HG03103 (cell line): ENCODE data around the gene A1BG.
"Not testable (repeated sequence)": the region's sequence is repeated elsewhere in the genome, so short reads cannot be mapped to it uniquely, and the experiment has no call there.

Experiments
- ATAC-seq: cut with Tn5 transposase; IDR thresholded peaks from one replicate; pipeline ENCODE4 v1.9.1; 2021; ENCODE audit warnings: low read depth; ENCODE audit not compliant: unreplicated experiment

The A1BG gene

DNA sequence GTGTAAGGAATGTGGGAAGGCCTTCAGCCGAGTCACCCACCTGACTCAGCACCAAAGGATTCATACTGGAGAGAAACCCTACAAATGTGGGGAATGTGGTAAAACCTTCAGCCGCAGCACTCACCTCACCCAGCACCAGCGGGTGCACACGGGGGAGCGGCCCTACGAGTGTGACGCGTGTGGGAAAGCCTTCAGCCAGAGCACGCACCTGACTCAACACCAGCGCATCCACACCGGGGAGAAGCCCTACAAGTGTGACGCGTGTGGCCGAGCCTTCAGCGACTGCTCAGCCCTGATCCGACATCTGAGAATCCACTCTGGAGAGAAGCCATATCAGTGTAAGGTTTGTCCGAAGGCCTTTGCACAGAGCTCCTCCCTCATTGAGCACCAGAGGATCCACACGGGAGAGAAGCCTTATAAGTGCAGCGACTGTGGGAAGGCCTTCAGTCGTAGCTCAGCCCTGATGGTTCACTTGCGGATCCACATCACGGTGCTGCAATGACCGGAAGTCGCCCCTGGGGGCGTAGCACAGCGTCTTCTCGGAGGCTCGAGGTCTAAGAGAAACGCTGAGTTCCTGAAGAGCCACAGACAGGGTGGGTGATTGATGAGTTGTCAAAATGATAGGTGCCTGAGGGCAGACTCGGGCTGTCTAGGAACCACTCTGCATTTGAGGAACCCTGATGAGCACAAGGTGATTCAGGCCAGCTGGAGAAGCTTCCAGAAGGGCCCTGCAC lies 14.3 kb downstream of the A1BG start:
- no peak for ATAC-seq

DNA sequence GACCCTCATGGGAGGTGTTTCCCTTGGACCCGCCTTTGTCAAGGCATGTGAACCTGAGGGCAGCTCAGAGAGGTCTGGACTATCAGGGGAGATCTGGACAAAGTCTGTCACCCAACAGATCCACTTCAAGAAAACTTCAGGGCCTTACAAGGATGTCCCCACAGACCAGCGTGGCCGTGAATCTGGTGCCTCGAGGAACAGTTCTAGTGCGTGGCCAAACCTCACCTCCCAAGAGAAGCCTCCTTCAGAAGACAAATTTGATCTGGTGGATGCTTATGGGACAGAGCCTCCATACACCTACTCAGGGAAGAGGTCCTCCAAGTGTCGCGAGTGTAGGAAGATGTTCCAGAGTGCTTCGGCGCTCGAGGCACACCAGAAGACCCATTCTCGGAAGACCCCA lies 15.0 kb downstream of the A1BG start:
- ATAC-seq = no peak

DNA sequence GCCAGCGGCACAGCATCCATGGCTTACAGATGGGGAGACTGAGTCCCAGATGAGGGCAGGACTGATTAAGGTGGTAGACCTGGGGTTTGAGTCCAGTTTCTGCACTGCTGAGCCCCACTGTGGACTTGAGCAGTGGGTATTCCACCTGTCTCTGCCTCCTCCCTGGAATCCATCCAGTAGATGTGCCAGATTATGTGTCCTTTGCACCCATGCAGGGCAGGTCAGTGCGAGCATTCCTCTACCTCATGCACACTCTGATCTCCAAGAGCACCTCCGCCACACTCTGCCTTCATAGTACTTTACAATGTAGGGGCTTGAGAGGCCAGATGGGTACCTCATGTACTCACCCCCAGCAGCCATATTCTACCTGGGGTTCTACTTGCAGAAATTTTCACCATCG lies 16.5 kb downstream of the A1BG start:
- no peak for ATAC-seq

DNA sequence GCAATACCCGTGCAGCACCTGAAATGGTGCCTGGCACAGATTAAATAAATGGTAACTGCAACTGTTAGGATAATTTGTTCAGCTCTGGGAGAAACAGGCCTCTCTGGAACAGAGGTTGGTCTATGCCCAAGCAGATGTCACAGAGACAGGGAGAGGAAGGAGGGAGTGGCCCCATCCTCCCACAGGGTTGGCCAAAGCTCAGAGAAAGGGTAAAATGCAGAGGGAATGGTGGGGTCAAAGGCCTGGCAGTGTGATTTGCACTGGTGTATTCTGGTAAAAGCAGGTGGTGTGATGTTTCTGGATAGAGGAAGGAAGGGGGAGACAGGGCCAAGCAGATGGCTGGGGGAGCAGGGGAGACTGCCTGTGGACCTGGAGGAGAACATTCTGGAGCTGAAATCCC lies 17.1 kb downstream of the A1BG start:
- ATAC-seq = no peak

DNA sequence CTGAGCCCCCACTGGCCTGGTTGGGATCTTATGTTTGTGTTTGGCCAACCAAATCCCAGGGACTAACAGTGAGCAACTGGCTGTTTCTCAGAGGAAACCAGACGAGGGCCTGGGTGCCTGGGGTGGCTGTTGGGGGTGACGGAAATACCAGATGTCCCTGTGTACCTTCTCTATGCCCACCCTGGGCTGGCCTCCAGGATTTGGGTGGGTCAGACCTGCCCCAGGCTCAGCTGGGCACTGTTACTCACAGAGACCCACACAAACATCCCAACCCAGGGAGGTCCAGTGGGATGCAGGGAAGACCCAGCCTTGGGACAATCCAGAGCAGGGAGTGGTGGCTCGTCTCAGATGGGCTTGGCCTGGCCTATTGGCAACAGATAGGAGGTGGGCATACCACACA lies 17.7 kb downstream of the A1BG start:
- ATAC-seq = no peak

DNA sequence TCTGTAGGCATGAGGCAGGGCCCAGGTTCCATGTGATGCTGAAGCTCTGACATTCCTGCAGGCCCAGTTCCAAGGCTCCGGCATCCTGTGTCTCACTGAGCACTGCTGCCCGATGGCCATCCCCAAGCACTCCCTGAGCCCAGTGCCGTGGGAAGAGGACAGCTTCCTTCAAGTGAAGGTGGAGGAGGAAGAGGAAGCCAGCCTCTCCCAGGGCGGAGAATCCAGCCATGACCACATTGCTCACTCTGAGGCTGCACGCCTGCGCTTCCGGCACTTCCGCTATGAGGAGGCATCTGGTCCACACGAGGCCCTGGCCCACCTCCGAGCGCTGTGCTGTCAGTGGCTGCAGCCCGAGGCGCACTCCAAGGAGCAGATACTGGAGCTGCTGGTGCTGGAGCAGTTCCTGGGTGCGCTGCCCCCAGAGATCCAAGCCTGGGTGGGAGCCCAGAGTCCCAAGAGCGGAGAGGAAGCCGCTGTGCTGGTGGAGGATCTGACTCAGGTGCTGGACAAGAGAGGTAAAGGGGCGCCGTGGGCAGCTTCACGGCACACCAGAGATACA lies 18.5 kb downstream of the A1BG start:
- ATAC-seq = no peak

DNA sequence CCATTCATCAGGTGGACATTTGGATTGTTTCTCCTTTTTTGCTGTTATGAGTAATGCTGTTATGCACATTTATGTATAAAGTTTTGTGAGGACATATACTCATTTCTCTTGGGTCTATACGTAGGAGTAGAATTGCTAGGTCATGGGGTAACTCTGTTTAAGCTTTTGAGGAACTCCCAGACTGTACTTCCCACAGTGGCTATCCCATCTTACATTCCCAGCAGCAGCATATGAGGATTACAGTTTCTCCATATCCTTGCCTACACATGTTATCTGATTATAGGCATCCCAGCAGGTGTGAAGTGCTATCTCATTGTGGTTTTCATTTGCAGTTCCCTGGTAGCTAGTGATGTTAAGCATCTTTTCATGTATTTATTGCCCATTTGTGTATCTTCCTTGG lies 20.6 kb downstream of the A1BG start:
- ATAC-seq = no peak

DNA sequence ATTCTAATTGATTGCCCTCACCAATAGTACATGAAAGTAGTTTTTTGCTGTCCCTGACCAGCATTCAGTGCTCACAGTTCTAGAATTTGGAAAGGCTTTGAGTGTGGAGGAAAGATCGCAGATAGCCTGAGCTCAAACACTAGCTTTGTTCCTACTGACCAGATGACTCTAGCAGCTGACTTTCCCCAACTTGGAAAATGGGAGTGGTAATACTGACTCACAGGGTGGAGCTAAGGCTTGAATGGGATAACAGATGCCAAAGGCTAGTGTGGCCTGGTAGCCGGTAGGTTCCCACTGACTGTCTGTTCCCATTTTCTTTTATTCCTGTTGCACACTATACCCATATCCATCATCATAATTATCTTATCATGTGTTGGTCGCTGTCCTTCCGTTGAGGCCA lies 22.8 kb downstream of the A1BG start:
- ATAC-seq = no peak

DNA sequence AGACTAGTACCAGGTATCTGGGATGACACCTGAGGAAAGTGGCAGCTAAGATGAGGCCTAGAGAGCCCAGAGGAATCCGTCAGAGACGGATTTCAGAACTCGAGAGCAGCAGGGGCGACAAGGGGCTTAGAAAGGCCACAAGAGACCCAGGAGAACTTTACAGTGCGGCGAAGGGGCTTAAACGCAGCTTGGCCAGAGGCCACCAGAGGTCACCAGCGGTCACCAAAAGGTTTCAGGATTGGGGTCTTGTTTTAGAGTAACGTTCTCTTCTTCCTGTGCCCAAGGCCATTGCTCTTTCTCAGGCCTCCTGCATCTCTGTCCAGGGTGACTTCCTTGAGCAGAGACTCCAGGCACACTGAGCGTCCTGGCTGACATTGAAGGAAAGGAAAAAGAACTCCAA lies 24.3 kb downstream of the A1BG start:
- no peak for ATAC-seq

DNA sequence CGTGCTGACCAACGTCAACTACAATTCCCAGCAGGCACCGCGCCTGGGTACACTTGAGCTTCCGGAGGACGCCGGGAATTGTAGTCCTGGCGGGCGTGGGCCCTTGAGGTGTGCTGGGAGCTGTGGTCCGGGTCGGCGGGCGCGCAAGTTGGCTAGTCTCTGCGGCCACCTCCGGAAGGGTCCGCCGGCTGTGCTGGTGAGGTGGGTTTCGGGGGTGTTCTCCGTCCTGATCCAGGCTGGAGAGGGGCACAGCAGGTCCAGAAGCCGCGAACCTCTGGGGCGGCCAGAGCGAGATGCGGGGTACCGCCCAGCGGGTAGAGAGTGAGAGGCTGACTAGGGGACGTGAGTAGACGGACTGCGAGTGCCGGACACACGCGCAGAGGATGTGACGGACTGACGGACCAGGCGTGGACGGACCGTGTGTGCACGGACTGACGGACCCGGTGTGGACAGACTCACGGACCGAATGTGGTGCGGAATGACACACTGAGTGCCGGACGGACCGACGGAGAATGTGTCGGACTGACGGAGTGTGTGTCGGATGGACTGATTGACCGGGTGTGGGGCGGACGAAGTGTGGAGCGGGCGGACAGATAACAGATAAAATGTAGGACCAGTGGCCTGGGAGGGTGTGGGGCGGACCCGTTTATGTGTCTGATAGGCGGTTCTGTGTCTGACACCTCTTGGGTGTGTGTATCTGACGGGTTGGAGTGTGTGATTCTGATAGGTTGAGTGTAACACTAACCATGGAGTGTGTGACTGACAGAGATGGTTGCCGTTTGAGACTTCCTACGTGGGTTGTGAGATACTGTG lies 26.2 kb downstream of the A1BG start, which contains the start of gene ZSCAN22:
ZSCAN22 (plus strand) TSS at position 81 of the 813 bp plus-strand sequence. CDS start 7,809 bp downstream, outside the sequence.
- ATAC-seq = peak; percentile 80

DNA sequence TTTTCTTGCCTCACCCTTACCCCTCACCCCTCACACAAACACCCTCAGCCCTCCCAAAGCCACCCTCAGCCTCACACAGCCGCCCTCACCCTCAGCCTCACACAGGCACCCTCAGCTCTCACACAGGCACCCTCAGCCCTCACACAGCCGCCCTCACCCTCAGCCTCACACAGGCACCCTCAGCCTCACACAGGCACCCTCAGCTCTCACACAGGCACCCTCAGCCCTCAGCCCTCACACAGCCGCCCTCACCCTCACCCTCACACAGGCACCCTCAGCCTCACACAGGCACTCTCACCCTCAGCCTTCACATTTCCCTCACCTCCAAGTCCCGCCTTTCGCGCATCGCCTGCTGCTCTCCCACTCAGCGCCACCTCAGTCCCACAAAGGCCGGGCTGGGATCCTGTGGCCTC lies 26.8 kb downstream of the A1BG start:
- ATAC-seq = no peak

DNA sequence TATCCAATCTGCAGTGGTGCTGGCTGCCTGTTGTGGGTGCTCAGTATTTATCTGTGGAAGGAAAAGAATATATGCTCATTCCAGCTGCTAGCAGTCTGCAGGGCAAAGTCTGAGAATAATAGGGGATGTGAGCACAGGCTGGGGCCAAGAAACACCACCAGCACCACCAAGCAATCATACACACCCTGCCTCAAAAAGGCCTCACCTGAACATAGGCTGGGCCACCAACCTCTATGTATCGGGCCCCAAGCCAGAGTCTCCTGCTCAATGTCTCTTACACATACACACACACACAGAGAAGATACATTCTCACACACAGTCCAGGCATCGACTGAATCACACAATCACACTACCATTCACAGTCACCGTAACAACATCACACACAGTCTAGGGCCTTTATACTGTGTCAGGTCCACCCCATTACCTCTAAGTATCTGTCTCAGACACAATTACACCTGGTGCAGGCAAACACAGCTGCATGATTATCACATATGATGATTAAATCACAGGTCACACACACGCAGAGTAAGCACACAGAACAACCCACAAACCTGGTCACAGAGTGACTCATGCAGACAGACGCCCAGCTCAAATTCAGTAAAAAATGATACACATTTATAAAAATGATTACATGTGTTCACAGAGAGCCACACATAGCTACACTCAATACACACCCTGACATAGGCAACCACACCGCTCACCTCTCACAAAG lies 27.8 kb downstream of the A1BG start:
- ATAC-seq = no peak

DNA sequence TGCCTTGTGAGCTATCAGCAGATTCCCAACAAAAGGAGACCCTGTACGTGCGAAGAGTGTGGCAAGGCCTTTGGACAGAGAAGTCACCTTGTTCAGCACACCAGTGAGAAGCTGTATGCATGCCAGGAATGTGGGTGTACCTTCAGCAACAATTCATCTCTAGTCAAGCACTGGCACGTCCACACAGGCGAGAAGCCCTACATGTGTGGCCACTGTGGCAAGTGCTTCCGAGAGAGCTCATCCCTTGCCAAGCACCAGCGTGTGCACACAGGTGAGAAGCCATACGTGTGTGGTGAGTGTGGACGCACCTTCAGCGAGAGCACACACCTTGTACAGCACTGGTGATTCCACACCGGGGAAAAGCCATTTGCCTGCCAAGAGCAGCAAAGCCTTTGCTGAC lies 34.1 kb downstream of the A1BG start:
- ATAC-seq = no peak

DNA sequence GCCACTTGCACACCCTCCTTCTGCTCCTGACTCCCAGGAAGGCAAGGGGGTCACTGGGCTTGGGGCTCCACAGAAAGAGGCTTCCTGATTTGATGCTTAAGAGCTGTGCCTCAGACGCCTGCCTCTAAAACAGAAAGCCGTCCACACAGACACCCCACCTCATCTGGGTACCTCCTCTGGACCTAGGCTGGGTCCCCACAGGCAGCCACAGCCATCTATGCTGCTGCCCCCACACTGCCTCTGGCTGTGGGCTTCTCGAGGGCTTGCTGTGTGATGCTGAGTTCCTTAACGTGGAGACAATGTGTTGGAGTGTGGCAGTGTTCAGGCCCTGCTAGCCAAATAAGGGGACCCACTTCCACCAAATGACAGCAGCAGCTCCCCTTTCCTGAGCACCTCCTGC lies 35.0 kb downstream of the A1BG start:
- no peak for ATAC-seq

DNA sequence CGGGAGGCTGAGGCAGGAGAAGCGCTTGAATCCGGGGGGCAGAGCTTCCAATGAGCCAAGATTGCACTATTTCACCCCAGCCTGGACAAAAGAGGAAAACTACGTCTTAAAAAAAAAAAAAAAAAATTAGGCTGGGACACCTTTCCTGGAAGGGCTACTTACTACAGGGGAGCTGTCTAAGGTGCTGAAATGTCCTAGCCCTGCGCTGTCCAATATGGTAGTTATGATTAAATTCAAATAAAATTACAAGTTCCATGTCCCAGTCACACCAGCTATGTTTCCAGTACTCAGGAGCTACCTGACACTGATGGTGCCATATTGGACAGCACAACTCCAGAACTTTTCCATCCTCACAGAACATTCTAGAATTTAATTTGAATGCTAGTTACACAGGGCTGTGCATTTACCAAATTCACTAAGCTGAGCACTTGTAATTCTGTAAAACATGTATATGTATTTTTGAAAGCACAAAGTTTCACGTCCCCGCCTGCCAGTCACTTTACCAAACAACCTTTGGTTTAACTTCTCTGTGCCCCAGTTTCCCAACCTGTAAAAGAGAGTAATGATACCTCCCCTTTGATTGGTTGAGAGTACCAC lies 35.7 kb downstream of the A1BG start:
- no peak for ATAC-seq

DNA sequence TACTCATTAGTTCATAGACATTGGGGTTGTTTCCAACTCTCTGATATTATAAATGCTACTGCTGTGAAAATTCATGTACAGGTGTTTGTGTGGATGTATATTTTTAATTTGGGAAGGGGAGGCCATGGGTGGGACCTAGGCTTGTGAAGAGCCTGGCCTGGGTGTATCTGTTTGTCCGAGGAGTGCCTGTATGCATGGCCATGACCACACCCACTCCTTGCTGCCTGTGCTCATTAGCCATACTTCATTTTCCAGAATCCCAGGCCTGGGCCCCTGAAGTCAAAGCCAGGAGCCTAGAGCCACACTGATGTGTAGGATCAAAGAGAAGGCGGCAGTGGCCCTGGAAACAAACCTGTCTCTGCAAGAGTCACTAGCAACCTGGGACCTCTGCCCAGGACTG lies 37.7 kb downstream of the A1BG start:
- ATAC-seq = no peak

DNA sequence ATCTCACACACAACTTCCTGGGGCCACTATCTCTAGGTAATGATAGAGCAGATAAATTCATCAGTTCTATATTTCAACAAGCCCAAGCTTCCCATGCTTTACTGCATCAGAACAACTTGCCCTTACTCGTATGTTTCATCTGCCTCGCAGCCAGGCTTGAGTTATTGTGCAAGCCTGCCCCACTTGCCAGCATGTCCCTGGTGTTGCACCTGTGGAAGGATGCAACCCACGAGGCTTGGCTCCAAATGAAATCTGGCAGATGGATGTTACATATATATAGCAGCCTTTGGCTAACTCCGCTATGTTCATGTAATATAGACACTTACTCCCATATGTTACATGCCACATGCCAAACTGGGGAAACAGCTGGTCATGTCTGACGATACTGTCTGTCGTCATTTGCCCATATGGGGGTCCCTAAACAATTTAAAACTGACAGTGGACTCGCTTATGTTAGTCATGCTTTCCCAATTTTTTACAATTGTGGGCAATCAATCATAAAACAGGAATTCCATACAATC lies 41.9 kb downstream of the A1BG start:
- no peak for ATAC-seq

DNA sequence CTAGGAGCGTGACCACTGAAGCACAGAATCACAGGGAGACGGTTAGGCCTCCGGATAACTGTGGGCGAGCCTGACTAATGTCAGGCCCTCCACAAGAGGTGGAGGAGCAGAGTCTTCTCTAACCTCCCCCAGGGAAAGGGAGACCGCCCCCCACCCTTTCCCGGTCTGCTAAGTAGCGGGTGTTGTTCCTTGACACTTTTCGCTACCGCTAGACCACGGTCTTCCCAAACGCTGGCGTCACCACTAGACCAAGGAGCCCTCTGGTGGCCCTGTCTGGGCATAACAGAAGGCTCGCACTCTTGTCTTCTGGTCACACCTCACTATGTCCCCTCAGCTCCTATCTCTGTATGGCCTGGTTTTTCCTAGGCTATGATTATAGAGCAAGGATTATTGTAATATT lies 42.6 kb downstream of the A1BG start:
- not testable (repeated sequence) for ATAC-seq

DNA sequence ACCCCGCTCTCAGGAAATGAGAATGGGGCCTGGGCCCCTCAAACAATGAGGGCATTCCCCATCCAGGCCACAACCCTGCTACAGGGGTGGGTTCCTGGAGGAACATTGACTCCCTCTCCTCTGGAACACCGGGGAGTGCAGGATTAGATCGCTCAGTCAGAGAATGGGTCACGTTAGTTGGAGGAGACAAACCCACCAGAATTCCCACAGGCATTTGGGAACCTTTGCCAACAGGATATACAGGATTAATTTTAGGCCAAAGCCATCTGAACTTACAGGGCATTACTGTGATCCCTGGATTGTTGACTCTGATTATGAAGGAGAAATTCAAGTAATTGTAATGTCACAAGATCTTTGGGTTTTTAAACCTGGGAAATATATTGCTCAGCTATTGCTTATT lies 45.6 kb downstream of the A1BG start:
- no peak for ATAC-seq

DNA sequence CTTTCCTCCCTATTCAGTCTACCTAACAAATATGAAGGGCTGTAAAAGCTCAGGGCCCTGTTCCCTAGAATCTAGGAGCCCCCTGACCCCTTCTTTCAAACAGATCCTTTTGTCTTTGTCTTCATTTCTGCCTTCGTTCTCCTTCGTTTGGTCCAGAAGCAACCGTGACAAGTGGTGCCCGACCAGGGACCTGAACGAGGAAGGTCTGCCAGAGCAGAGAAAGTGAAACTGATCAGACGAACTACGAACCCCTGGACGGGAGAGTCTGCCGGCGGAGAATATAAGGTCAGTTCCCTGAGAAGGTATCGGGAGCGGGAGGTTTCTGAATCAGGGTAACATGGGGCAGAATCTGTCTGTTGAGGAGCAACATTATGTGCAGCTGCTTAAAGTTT lies 47.4 kb downstream of the A1BG start:
- no peak for ATAC-seq
